Measurements from ENCODE around the gene LRRC17.

DNA sequence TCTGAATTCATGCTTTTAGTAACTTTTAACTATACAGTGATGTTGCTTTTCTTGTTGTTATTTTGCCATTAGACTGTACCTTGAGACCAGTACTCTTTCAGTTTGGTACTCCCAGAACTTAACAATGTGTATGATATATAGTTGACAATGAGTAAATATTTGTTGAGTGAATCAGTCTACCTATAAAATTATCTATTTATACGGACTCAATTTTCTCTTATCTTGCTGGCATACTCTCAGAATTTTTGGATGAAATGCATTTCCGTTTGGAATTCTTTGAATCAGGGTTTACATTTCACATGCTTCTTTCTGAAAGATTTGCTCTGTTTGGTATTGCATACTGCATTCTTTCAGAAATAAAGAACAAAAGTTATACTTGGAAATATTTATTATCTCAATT, 47.8 kb upstream of the LRRC17 start:
- TF ChIP-seq, protein P1, sequence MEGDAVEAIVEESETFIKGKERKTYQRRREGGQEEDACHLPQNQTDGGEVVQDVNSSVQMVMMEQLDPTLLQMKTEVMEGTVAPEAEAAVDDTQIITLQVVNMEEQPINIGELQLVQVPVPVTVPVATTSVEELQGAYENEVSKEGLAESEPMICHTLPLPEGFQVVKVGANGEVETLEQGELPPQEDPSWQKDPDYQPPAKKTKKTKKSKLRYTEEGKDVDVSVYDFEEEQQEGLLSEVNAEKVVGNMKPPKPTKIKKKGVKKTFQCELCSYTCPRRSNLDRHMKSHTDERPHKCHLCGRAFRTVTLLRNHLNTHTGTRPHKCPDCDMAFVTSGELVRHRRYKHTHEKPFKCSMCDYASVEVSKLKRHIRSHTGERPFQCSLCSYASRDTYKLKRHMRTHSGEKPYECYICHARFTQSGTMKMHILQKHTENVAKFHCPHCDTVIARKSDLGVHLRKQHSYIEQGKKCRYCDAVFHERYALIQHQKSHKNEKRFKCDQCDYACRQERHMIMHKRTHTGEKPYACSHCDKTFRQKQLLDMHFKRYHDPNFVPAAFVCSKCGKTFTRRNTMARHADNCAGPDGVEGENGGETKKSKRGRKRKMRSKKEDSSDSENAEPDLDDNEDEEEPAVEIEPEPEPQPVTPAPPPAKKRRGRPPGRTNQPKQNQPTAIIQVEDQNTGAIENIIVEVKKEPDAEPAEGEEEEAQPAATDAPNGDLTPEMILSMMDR (conservative IDR thresholded peaks at IDR 0.05) = no peak
- TF ChIP-seq ZFX (IDR thresholded peaks at IDR 0.05) = no peak
